ENCODE data around the gene ANP32E.

DNA sequence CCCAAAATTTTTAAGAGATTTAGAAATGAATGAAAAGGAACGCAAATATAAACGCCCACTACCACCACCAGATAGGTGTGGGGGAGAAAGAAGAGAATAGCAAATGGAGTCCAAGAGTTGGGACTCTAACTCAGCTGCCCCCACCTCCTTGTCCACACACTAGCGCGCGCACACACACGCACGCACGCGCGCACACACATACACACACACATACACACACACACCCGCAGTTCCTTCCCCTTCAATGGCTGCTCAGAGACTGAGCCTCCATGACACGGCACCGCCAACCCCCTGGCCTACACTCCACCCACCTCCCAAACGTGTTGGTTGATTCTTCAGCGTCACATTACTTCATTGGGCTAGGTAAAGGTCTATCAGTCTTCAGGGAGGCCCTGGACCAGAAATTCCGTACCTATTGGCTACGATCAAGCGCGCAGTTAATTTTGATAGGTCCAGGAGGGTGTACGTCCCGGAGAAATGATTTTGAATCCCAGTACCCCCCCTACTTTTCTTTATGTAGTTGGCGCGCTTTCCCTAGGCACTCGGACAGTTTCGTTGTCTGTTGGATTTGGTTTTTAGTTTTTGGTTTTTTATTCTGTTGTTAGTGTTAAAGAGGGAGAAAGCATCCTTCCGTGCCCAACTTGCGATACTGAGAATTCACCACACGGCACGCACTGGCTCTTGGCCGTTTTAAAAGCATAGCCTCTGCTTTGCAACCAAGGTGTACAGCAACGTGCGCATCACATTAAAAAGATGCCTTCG, at the start of gene ANP32E:
- TF ChIP-seq, protein P1, sequence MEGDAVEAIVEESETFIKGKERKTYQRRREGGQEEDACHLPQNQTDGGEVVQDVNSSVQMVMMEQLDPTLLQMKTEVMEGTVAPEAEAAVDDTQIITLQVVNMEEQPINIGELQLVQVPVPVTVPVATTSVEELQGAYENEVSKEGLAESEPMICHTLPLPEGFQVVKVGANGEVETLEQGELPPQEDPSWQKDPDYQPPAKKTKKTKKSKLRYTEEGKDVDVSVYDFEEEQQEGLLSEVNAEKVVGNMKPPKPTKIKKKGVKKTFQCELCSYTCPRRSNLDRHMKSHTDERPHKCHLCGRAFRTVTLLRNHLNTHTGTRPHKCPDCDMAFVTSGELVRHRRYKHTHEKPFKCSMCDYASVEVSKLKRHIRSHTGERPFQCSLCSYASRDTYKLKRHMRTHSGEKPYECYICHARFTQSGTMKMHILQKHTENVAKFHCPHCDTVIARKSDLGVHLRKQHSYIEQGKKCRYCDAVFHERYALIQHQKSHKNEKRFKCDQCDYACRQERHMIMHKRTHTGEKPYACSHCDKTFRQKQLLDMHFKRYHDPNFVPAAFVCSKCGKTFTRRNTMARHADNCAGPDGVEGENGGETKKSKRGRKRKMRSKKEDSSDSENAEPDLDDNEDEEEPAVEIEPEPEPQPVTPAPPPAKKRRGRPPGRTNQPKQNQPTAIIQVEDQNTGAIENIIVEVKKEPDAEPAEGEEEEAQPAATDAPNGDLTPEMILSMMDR (IDR thresholded peaks at IDR 0.05; ENCODE audit: insufficient read depth, low read depth, low read length): no peak
- TF ChIP-seq EZH2 (IDR thresholded peaks at IDR 0.05; ENCODE audit: insufficient read depth, low read length): no peak
